ENCODE measurements around the gene HOXB7.

Gene HOXB7

DNA sequence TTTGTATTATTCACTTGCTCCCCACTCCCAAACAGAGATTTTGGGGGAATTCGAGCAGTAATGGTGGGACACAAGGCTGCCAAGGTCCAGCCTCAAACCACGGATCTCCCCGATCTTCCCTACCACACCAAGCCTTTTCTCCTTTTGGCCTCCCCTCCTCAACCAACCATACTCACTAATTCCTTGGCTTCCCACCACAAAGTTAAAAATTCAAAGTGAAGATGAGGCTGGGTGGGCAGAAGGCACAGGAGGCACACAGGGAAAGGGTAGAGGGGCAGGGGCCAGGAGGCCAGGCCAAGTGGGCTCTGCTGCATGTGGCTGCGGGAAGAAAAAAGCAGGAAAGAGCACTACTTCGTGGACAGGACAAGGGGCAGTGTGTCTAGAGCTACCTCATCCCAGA, 47.9 kb downstream of the HOXB7 start:
- Histone ChIP-seq H3K4me1 (ENCODE audit: control insufficient read depth, insufficient read depth, low read length) (peaks cover 5% of the 10 kb centered on the region), H3K9me3 (ENCODE audit: control insufficient read depth, low read length) (no peaks in the 10 kb centered on the region), H3K27ac (ENCODE audit: insufficient read depth, low read depth, low read length, poor library complexity, severe bottlenecking) (no peak overlapping the region), H3K36me3 (ENCODE audit: control insufficient read depth, insufficient read depth, low read length) (no peaks in the 10 kb centered on the region), H3K4me3 (ENCODE audit: insufficient read depth, low read depth, low read length) (no peak overlapping the region), H3K27me3 (ENCODE audit: control insufficient read depth, insufficient read depth, low read length, poor library complexity, severe bottlenecking) (peaks cover 100% of the 10 kb centered on the region)
- WGBS, 2 experiments = 24 to 30% methylated on average over 5 of the region's 5 CpGs

- H3K4me3 ChIP-seq (ENCODE audit: insufficient read depth, low read depth, low read length) = no peak overlapping the region
Observed at GRCh38 chr17:48561884-48562810, 48.7 kb downstream of the HOXB7 start.

GRCh38 chr17:48559840-48560817, 50.7 kb downstream of the HOXB7 start:
- Histone ChIP-seq H3K4me3 (ENCODE audit: insufficient read depth, low read depth, low read length) (no peak overlapping the region), H3K36me3 (ENCODE audit: control insufficient read depth, insufficient read depth, low read length) (no peaks in the 10 kb centered on the region), H3K27ac (ENCODE audit: insufficient read depth, low read depth, low read length, poor library complexity, severe bottlenecking) (no peak overlapping the region), H3K9me3 (ENCODE audit: control insufficient read depth, low read length) (no peaks in the 10 kb centered on the region), H3K27me3 (ENCODE audit: control insufficient read depth, insufficient read depth, low read length, poor library complexity, severe bottlenecking) (peaks cover 100% of the 10 kb centered on the region), H3K4me1 (ENCODE audit: control insufficient read depth, insufficient read depth, low read length) (peaks cover 5% of the 10 kb centered on the region)
- WGBS, 2 experiments = 14 to 17% methylated on average over 14 of the region's 14 CpGs

More at GRCh38 chr17:48561884-48562810, 48.7 kb downstream of the HOXB7 start:
- Histone ChIP-seq H3K36me3 (ENCODE audit: control insufficient read depth, insufficient read depth, low read length) (no peaks in the 10 kb centered on the region), H3K27ac (ENCODE audit: insufficient read depth, low read depth, low read length, poor library complexity, severe bottlenecking) (no peak overlapping the region), H3K4me1 (ENCODE audit: control insufficient read depth, insufficient read depth, low read length) (peaks cover 5% of the 10 kb centered on the region), H3K27me3 (ENCODE audit: control insufficient read depth, insufficient read depth, low read length, poor library complexity, severe bottlenecking) (peaks cover 100% of the 10 kb centered on the region), H3K9me3 (ENCODE audit: control insufficient read depth, low read length) (no peaks in the 10 kb centered on the region)
- WGBS, 2 experiments = 27 to 38% methylated on average over 13 to 15 of the region's 15 CpGs

DNA sequence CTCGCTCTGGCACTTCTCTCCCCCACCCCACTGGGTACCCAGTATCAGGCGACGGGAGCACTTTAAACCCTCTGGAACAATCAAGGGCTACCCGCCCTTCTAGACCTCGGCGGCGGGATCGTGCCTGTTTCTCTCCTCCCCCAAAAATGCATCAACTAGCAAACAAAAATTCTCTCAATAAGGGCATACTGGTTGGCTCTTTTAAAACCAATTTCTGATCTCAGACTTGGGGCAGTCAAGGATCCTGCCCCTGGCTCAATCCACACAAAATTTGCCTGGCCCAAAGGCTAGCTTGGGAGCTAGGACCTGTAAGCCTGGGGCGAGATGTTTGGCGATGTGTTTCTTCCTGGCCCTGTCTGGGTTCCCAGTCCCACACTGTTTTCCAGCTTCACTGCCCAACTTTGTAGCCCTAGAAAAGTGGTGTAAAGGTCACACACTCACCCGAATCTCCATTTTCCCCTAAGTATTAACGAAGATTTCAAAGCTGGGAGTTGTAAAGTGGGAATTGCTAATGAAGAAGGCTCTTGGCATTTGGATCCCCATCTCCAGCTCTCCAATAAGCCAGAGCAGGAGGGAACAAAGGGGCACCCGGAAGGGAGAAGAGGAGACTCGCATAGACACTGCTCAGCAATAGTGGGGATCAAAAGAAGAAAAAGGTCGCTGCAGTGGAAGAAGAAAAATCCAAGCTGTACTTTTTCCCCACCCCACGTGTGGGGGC, 51.5 kb downstream of the HOXB7 start:
- no peaks in the 10 kb centered on the region for H3K36me3 ChIP-seq (ENCODE audit: control insufficient read depth, insufficient read depth, low read length)
- 4 to 5% methylated on average over 14 to 15 of the region's 16 CpGs for WGBS, 2 experiments
- H3K27ac ChIP-seq (ENCODE audit: insufficient read depth, low read depth, low read length, poor library complexity, severe bottlenecking) = no peak overlapping the region
- no peak overlapping the region for H3K4me3 ChIP-seq (ENCODE audit: insufficient read depth, low read depth, low read length)
- H3K4me1 ChIP-seq (ENCODE audit: control insufficient read depth, insufficient read depth, low read length) = peaks cover 1% of the 10 kb centered on the region
- H3K9me3 ChIP-seq (ENCODE audit: control insufficient read depth, low read length) = no peaks in the 10 kb centered on the region
- peaks cover 100% of the 10 kb centered on the region for H3K27me3 ChIP-seq (ENCODE audit: control insufficient read depth, insufficient read depth, low read length, poor library complexity, severe bottlenecking)

DNA sequence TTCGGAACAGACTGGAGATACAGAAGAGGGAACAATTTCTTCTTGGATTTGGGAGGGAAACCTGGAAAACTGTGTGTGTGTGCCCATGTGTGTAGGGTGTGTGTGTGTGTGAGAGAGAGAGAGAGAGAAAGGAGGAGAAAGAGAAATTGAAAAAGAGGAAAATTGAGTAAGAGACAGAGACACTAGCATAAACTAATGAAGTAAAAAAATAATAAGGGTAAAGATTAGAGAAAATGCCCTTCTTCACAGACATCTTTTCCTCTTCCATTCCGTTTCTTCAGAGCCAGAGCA, 52.0 kb downstream of the HOXB7 start:
- Histone ChIP-seq H3K27ac (ENCODE audit: insufficient read depth, low read depth, low read length, poor library complexity, severe bottlenecking) (no peak overlapping the region), H3K4me1 (ENCODE audit: control insufficient read depth, insufficient read depth, low read length) (no peaks in the 10 kb centered on the region)
- 16 to 18% methylated on average over 2 of the region's 2 CpGs for WGBS, 2 experiments

DNA sequence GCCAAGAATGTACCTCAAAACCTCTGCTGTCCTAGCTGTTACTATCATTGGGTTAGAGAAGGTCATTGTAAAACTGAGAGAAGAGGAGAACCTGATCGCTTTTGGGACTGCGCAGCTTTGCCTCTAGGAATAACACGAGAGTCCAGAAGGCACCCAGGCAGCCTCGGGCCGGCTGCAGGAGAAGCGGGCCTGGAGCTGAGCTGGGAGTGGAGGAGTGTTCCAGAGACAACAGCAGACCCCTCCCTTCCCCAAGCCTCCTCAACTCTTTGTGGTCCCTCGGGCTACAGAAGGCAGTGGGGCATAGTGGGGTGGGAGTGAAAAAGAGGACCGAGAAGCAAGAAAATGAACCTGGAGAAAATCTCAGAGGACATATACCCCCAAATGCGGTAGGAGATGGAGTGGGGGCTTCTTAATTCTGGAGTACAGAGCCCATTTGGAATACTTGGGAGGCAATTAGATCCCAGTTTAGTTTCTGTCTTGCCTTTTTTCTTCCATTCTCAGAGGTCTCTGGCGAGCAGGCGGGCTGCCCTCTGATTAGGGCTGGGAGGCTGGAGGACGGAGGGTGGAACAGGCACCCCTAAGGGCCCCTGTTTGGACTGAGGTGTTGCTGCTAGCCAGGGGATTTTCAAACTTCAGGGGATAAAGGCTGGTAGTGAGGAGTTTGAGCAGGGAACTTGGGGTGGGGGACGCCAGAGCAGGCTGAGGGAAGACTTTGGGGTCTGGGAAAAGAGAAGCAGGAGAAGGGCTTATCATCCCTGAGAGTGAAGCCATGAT, 52.6 kb downstream of the HOXB7 start:
- H3K4me3 ChIP-seq (ENCODE audit: insufficient read depth, low read depth, low read length) = no peak overlapping the region
- H3K27ac ChIP-seq (ENCODE audit: insufficient read depth, low read depth, low read length, poor library complexity, severe bottlenecking) = no peak overlapping the region
- H3K27me3 ChIP-seq (ENCODE audit: control insufficient read depth, insufficient read depth, low read length, poor library complexity, severe bottlenecking) = peaks cover 100% of the 10 kb centered on the region
- H3K9me3 ChIP-seq (ENCODE audit: control insufficient read depth, low read length) = no peaks in the 10 kb centered on the region
- no peaks in the 10 kb centered on the region for H3K4me1 ChIP-seq (ENCODE audit: control insufficient read depth, insufficient read depth, low read length)
- H3K36me3 ChIP-seq (ENCODE audit: control insufficient read depth, insufficient read depth, low read length) = no peaks in the 10 kb centered on the region
- WGBS, 2 experiments = 12 to 13% methylated on average over 13 of the region's 13 CpGs

More for the DNA sequence above, 52.0 kb downstream of the HOXB7 start:
- Histone ChIP-seq H3K9me3 (ENCODE audit: control insufficient read depth, low read length) (no peaks in the 10 kb centered on the region), H3K36me3 (ENCODE audit: control insufficient read depth, insufficient read depth, low read length) (no peaks in the 10 kb centered on the region), H3K27me3 (ENCODE audit: control insufficient read depth, insufficient read depth, low read length, poor library complexity, severe bottlenecking) (peaks cover 100% of the 10 kb centered on the region), H3K4me3 (ENCODE audit: insufficient read depth, low read depth, low read length) (no peak overlapping the region)

Measured in ectodermal cell (in vitro differentiated cells).